ENCODE data around the gene AUTS2.
"Not testable (repeated sequence)": the region's sequence is repeated elsewhere in the genome, so short reads cannot be mapped to it uniquely, and the experiment has no call there.

Gene AUTS2

GRCh38 chr7:70725448-70725847, 1127.2 kb downstream of the AUTS2 start:
- DNase-seq = no peak

DNA sequence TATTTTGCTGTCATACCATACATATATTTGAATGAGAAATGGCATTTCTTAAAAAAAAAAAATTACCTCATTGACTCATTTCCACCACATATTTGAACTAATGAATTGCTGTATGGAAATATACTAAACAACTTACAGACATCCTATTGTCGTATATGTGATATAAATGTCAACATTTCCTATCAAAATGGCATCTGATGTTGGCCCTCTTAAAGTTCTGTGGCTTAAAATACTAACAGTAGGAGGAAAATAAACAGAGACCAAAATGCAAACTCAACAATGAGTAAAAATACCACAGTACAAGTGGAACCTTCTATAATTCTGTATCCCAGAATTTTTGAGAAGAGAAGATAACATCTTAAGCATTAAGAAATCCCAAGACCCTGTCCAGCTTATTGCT, 1128.0 kb downstream of the AUTS2 start:
- DNase-seq = no peak

- no peak for DNase-seq
Observed at GRCh38 chr7:70726951-70727378, 1128.7 kb downstream of the AUTS2 start.

DNA sequence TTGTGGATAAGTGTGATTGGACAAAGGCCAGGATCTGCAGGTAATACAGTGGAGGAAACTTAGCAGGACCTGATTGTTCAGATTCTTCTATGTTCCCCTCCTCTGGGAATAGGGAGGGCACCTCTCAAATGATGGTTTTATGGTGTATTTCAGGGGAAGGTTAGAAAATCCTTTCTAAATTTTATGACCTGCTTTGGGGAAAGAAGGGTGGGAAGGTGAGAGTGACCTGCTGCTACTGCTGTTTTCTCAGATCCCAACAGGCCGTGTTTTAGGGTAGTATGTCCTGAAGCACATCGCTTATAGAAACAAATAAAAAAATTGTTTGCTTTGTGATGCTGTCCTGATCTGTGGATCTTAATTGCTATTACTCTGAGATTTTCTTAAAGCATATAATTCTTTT, 1129.6 kb downstream of the AUTS2 start:
- DNase-seq = no peak

- DNase-seq = no peak
Observed at GRCh38 chr7:70728872-70729552, 1130.7 kb downstream of the AUTS2 start.

- not testable (repeated sequence) for DNase-seq
Observed at GRCh38 chr7:70729553-70730157, 1131.4 kb downstream of the AUTS2 start.

GRCh38 chr7:70730451-70731110, 1132.3 kb downstream of the AUTS2 start:
- no peak for DNase-seq

DNA sequence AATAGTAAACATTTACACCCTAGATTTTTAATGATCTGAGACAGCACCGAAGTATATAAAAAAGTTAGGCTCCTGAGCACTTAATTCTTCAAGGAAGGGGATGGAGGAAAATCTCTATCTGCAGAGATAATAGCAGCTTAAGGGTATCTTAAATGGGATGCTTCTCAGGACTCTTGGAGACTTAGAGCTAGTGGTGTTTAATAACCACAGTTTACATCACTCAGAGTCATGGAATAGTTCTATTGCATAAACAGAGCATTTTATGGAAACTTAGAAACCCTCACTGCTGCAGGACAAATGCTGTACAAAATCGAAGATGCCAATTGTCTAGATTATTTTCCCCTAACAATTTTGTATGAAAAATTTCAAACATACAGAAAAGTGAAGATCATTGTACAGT, 1134.8 kb downstream of the AUTS2 start:
- DNase-seq = no peak

- DNase-seq = no peak
Observed at GRCh38 chr7:70734411-70734810, 1136.1 kb downstream of the AUTS2 start.

- no peak for DNase-seq
Observed at GRCh38 chr7:70735313-70735712, 1137.0 kb downstream of the AUTS2 start.

DNA sequence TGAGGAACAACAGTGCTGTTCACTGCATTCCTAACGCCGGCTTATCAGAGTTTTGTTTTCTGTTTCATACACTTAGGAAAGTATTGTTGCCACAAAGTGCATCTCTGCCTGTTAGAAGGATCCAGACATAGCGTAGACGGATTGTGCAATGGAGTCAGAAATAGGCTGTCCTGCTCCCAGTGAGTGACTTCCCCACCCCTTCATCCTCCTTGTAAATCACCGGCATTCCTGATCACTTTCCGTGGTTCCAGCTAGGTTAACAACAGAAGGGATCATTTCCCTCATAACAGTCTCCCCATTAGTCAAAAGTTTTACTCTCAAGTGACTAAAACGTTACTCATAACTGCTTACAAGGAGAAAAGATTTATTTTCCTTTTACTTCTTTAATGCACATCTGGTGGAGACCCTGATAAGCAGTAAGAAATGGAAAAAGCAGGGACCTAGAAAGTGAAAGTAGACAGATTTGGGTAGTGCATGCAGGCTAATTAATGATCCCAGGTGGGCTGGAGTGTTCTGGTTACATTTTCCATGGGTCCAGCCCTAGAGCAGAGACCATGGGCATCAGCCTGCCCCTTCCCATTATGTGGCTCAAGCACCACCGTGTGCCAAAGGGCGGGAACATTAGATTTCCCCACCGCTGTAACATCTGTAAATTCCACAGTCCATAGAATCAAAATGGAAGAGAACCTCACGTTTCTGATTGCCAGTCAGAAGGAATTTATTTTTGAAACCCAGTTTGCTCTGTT, 1138.6 kb downstream of the AUTS2 start:
- DNase-seq = no peak

DNA sequence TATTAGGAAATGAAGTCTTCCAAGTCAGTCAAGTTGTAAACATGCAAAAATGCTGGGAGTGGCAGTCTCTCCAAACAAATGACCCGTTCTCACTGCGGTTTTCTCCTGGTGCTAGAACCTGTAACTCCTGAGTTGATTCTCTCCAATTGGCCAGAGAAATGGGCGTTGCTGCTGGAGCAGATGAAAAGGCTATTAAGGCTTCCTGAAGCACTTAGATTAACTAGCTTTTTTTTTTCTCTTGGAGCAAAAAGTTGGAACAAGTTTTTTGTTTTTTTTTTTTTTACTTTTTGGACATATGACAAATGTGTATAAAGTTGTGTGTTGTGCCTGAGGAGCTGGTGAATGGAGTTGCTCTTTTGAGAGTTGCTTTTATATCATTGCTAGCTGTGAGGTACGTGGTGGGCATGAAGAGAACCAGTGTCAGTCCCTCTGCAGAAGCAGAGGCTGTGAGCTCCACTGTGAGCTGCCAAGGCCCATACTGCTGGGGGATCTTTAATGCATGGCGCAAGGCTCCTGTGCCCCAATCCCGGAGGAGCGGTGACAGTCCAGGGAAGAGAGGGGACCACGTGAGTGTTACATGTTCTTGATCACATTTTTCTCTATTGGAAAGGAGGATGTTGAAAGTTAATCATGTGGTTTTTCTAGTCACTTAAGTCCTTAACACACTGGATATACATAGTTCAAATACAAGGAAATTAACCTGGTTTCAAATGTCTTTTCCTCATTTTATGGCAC, 1140.0 kb downstream of the AUTS2 start:
- no peak for DNase-seq

- no peak for DNase-seq
Observed at GRCh38 chr7:70739646-70740210, 1141.5 kb downstream of the AUTS2 start.

GRCh38 chr7:70741666-70742065, 1143.4 kb downstream of the AUTS2 start:
- DNase-seq = no peak

GRCh38 chr7:70743531-70744325, 1145.5 kb downstream of the AUTS2 start:
- no peak for DNase-seq

DNA sequence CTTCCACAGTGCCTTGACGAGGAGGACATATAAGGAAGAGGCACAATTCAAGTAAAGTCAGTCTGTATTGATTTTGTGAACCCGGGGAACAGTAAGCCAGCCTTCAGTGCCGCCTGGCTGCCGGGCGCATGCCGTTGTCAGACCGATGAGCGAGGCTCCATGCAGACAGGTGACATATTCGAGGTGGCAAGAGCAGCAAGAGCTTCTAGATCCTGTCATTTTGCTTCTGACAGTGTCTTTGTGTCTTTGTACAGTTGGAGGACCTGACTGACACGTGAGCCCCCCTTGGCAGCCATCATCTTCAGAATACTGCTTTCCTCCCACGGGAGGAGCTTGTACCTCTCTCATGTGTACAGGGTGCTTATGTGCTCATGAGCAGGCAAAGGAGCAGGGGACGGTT, 1146.2 kb downstream of the AUTS2 start:
- DNase-seq = no peak

DNA sequence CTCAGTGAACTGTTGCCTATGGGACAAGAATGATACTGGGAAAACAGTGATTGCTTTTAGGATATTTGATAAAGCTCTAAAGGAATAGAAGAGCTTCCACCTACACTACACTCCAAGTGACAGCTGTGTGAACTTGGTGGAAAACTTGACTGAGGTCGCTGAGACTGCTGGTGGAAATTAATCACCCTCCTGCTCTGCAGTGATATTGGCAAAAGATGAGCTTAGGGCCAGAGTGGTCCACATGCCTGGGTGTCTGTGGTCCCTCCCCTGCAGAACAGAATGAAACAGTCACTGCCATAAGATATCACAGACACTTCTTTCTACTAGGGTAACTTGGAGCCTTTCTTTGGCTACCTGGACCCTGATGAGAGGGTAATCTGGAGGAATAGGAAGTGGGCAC, 1151.6 kb downstream of the AUTS2 start:
- DNase-seq = no peak

DNA sequence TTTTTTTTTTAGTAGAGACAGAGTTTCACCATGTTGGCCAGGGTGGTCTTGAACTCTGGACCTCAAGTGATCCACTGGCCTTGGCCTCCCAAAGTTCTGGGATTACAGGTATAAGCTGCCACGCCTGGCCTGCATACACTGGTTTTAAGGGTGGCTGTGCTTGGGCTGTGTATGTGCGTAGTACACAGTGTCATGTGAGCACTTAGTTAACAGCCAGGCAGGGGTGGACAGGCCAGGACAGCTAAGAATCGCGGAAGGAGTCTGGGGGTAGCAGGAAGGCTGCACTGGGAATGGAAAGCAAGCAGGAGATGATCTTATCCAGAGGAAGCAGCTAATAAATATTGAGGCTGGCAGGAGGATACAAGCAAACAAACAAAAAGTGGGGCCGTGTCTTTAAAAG, 1153.6 kb downstream of the AUTS2 start:
- no peak for DNase-seq

- no peak for DNase-seq
Observed at GRCh38 chr7:70752794-70753241, 1154.5 kb downstream of the AUTS2 start.

GRCh38 chr7:70756789-70757188, 1158.5 kb downstream of the AUTS2 start:
- DNase-seq = no peak

DNA sequence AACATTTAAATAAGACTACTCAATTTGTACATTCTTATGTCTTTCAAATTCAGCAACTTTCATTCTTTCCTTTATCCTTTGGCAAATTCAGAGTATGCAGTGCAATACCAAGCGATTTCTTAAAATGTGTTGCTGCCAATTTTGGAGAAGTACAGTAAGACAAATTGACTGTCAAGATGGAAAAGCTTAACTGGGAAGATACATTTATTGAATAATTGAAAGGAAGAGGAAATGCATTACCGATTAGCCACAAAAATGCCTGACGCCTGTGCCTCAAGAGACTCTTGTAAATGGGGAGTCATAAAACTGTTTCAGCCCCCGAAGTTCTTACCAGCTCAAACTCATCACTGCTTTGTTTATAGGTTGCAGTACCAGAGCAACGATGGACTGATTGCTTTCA, 1160.4 kb downstream of the AUTS2 start:
- DNase-seq = no peak

GRCh38 chr7:70759674-70760073, 1161.4 kb downstream of the AUTS2 start:
- DNase-seq = no peak

Data from NCI-H2081 treated with DMSO at 0.1 percent for 48 hours (cell line).